ENCODE results near the gene MOB3A. TPM values are rescaled to one million over a fixed set of nuclear protein-coding genes. Genes with fewer than 3 reads are reported as not detected.

MOB3A gene
- total and polyA plus RNA-seq, 9 of the 15 experiments (the other 6 are each of a cell fraction or from before 2014, with no cell fraction given), result 1.1 to 24.1 (median 6.0) TPM

DNA sequence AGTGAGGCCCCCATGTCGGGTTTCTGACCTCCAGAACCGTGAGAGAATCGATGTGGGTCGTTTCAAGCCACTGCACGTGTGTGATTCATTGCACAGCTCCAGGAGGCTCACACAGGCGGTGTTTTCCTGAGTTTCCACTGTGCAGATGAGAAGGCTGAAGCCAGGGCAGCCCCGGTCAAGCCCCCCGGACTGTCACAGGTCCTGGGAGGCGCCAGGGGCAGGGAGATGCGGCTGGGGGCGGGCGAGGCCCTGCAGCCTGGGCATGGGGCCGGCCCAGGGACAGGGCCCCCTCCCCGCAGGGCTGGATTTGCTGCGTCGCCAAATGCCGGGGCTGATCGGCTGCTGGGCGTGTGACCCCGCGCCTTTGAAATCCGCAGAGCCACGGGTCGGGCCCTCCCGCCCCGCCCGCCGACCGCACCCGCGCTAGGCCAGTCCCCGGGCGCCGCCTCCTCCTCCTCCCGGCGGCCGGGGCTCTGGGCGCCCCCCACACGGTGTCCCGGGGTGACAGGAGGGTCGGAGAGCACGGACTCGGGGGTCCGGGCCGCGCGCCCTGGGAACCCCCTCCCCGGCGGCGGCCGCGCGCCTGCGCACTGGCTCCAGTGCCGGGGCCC lies 35.1 kb downstream of the MOB3A start (continued):
- TF ChIP-seq NCOA2 (IDR thresholded peaks at IDR 0.05; ENCODE audit: partially characterized antibody in 2 of 2) (no peak), HMG20B (CRISPR knock-in tag; IDR thresholded peaks at IDR 0.05) (no peak), CEBPG (CRISPR knock-in tag; IDR thresholded peaks at IDR 0.05) (no peak), CEBPG (tag; conservative IDR thresholded peaks at IDR 0.05 in 1 of 2, IDR thresholded peaks at IDR 0.05 in 1 of 2) (no peak), ZNF41 (CRISPR knock-in tag; conservative IDR thresholded peaks at IDR 0.05) (no peak), E2F8 (IDR thresholded peaks at IDR 0.05; ENCODE audit: low read depth, partially characterized antibody) (no peak), NFIX (CRISPR knock-in tag; IDR thresholded peaks at IDR 0.05; ENCODE audit: low read depth) (no peak), ZBED1 (IDR thresholded peaks at IDR 0.05) (no peak), KHSRP (IDR thresholded peaks at IDR 0.05) (no peak), HDGF (IDR thresholded peaks at IDR 0.05) (no peak), MLX (CRISPR knock-in tag; conservative IDR thresholded peaks at IDR 0.05) (no peak), ELF1 (tag; IDR thresholded peaks at IDR 0.05) (no peak), BDP1 (IDR thresholded peaks at IDR 0.05; ENCODE audit: insufficient read depth, insufficient read length) (no peak), BHLHE40 (IDR thresholded peaks at IDR 0.05; ENCODE audit: low read length) (peak; percentile 60), SETDB1 (IDR thresholded peaks at IDR 0.05; ENCODE audit: low read length) (no peak), NBN (IDR thresholded peaks at IDR 0.05; ENCODE audit: low read depth) (0 out of 2 replicates have a peak, but pooled peaks have one; percentile 15), HMG20A (CRISPR knock-in tag; conservative IDR thresholded peaks at IDR 0.05) (no peak), ZNF561 (CRISPR knock-in tag; conservative IDR thresholded peaks at IDR 0.05) (no peak), FOSL1 (tag; conservative IDR thresholded peaks at IDR 0.05) (peak; percentile 52), MAFF (IDR thresholded peaks at IDR 0.05; ENCODE audit: low read length) (no peak), TAL1 (IDR thresholded peaks at IDR 0.05) (no peak)
- TF ChIP-seq, protein P1, sequence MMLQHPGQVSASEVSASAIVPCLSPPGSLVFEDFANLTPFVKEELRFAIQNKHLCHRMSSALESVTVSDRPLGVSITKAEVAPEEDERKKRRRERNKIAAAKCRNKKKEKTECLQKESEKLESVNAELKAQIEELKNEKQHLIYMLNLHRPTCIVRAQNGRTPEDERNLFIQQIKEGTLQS (IDR thresholded peaks at IDR 0.05), result no peak
- TF ChIP-seq, protein P1 (CRISPR knock-in tag; conservative IDR thresholded peaks at IDR 0.05), result 0 out of 2 replicates have a peak, but pooled peaks have one; percentile 4
- TF ChIP-seq, protein P2, sequence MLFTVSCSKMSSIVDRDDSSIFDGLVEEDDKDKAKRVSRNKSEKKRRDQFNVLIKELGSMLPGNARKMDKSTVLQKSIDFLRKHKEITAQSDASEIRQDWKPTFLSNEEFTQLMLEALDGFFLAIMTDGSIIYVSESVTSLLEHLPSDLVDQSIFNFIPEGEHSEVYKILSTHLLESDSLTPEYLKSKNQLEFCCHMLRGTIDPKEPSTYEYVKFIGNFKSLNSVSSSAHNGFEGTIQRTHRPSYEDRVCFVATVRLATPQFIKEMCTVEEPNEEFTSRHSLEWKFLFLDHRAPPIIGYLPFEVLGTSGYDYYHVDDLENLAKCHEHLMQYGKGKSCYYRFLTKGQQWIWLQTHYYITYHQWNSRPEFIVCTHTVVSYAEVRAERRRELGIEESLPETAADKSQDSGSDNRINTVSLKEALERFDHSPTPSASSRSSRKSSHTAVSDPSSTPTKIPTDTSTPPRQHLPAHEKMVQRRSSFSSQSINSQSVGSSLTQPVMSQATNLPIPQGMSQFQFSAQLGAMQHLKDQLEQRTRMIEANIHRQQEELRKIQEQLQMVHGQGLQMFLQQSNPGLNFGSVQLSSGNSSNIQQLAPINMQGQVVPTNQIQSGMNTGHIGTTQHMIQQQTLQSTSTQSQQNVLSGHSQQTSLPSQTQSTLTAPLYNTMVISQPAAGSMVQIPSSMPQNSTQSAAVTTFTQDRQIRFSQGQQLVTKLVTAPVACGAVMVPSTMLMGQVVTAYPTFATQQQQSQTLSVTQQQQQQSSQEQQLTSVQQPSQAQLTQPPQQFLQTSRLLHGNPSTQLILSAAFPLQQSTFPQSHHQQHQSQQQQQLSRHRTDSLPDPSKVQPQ (CRISPR knock-in tag; IDR thresholded peaks at IDR 0.05; ENCODE audit: borderline replicate concordance), result no peak

Data from K562 (cell line).